ENCODE measurements around the gene XKR3.
"Not testable (repeated sequence)": the region's sequence is repeated elsewhere in the genome, so short reads cannot be mapped to it uniquely, and the experiment has no call there.

The XKR3 gene

DNA sequence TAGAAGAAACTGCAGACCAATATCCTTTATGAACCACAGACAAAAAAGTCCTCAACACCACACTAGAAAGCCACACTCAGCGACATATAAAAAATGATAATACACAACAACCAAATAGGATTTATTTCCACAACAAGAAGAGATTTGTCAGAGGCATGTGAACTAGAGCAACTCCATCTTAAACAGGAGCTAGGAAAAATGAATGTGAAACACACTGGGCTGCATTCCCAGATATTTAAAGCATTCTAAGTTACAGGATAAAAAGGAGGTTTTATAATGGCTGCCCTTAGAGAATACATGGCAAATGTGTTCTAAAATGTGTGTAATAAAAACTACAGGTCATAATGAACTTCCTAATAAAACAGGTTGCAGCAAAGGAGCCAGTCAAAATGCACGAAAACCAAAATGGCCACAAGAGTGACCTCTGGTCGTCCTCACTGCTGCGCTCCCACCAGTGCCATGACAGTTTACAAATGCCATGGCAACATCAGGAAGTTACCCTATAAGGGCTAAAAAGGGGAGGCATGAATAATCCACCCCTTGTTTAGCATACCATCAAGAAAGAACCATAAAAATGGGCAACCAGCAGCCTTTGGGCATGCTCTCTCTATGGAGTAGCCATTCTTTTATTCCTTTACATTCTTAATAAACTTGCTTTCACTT, 21.8 kb downstream of the XKR3 start:
- ATAC-seq = no peak

DNA sequence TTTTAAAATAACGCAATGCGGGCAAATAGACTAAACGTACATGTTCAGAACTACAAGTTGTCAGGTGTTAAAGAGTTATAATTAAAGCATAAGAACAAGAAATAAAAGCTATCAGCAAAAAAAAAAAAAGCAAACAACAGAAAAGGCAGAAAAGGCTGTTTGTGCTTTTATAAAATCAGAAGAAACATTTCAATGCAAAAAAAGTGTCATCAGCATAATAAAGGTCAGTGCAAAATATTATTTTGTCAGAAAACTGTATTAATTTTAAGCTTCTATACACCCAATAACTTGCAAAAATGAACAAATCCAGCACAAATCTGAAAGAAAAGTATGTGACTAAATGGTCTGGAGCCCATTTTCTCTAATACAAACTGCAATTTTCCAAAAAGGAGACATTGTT, 23.6 kb downstream of the XKR3 start:
- ATAC-seq = no peak

- no peak for ATAC-seq
Observed at GRCh38 chr22:16801088-16801487, 24.1 kb downstream of the XKR3 start.

- no peak for ATAC-seq
Observed at GRCh38 chr22:16800358-16800757, 24.9 kb downstream of the XKR3 start.

- not testable (repeated sequence) for ATAC-seq
Observed at GRCh38 chr22:16795504-16795903, 29.7 kb downstream of the XKR3 start.

DNA sequence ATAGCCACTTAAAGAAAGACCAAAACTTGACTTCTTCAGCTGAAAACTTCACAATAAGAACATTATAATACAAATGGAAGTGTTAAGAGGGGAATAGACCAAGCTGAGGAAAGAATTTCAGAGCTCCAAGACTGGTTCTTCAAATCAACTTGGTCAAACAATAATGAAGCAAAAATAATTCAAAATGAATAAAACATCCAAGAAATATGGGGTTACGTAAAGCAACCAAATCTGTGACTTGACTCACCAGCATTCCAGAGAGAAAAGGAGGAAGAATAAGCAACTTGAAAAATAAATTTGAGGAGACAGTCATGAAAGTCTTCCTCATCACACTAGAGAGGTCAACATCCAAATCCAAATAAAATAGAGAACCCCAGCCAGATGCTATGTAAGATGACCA, 31.4 kb downstream of the XKR3 start:
- no peak for ATAC-seq

DNA sequence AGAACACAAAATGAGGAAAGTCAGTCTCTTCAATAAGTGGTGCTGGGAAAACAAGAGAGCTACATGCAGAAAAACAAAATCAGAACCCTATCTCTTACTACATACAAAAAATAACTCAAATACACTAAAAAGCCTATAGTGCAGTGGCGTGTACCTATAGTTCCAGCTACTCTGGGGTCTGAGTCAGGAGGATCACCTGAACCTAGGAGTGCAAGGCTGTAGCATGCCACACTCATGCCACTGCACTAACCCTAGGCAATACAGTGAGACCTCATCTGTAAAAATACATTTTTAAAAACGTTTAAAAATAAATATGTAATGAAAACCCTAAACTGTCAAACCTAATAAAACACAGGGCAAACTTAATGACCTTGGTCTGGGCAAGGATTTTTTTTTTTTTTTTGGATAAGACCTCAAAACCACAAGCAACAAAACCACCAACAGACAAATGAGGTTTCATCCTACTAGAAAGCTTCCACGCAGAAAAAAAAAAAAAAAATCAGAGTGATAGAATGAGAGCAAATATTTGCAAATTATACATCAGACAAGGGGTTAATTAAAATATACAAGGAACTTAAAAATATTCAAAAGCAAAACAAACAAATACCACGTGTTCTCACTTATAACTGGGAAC, 35.2 kb downstream of the XKR3 start:
- ATAC-seq = no peak

DNA sequence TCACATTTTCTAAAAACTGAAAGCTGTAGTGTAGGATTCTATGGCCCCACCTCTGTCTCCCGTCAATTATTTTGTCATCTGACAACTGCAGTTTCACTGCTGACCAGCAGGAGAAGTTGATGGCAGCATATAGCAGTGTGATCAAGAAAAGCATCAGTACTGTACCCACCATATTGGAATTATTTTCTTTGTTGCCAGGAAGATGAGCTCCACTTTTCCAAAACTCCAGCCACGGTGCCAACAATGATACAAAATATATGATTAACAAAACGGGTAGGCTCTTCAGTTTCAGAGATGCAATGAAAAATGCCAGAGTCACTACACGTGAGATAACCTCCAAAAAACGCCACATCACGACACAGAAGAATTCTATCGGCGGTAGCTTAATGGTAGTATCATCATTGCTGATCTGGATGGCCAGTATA, 41.3 kb downstream of the XKR3 start:
- ATAC-seq = no peak

GRCh38 chr22:16783453-16783852, 41.8 kb downstream of the XKR3 start:
- ATAC-seq = no peak

DNA sequence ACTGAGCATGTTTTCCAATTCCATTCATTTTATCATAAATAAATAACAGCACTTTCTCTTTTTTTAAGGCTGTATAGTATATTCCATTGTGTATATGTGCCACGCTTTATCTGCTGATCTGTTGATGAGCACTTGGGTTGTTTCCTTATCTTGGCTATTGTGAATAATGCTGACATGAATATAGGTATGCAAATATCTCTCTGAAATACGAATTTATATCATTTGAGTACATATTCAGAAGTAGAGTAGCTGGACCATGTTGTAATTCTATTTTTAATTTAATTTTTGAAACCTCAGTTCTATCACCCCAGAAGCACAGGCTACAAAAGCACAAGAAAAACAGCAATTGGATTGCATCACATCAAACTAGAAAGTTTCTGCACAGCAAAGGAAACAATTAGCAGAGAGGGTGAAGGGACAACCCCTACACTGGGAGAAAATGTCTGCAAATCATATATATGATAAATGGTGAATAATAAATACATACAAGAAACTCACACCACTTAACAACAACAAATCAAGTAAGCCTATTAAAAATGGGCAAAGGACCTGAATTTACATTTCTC, 43.4 kb downstream of the XKR3 start:
- no peak for ATAC-seq

DNA sequence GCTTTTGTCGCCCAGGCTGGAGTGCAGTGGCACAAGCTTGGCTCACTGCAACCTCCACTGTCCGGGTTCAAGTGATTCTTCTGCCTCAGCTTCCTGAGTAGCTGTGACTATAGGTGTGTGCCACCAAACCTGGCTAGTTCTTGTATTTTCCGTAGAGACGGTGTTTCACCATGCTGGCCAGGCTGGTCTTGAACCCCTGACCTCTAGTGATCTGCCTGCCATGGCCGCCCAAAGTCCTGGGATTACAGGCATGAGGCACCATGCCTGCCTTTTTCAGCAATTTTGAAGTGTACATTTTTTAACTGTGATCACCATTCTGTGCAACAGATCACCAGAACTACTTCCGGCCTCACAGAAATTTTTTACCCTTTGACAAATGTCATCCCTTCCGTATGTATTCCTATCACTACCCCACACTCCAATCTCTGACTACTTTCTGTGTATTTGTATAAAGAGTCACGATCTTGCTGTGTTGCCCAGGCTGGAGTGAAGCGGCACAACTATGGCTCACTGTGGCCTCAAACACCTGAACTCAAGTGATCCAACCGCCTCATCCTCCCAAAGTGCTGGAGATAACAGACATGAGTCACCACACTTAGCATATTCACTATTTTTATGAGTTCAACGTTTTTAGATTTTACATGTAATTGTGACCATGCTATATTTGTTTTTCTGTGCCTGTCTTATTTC, 44.0 kb downstream of the XKR3 start:
- ATAC-seq = no peak

DNA sequence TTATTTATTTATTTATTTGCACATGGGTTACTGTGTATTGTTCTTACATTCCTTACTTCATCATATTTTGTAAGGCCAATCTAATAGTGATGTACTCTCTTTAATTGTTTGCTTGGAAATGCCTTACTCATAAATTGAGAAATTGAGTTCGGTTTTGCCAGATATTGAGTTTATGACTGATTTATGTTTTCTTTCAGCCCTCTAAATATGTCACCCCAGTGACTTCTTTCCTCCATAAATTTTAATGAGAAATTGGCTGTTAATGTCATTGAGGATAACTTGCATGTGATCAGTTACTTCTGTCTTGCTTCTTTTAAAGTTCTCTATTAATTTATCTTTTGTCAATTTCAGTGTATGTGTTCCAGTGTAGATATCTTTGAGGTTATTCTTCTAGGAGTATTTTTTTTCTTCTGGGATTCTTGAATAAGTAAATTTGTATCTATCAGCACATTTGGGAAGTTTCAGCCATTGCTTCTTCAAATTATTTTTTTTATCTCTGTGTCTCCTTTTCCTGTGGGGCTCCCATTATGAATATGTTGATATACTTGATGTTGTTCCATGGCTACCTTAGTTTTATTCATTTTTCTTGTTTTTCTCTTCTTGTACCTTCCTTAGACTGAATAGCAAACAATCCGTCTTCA, 47.8 kb downstream of the XKR3 start:
- no peak for ATAC-seq

GRCh38 chr22:16776080-16776479, 49.1 kb downstream of the XKR3 start:
- no peak for ATAC-seq

DNA sequence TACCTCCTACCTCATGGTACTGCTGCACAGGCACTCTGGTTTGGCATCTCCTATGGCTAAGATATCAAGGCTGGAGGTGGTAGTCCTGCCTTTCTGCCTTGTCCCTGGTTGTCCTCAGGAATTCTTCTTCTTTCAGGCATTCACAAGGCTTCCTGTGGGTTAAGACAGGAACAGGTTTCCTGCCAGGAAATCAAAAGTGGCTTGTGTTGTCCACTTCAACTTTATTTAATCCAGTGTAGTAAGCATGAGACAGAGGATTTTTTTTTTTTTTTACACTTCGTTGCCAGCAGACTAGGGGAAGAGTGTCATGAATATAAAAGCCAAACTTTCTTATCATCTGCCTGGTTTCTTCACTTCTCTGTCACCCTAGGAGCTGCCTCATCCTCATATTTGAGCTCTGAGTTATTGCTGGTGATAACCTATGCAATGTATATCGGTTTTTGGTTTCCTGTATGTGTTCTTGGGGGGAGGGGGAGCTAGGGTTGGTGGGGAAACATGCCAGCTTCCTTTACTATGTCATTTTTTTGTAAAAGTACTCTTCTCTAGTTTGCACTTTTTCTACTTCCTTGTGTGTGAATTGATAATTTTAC, 50.2 kb downstream of the XKR3 start:
- ATAC-seq = no peak

DNA sequence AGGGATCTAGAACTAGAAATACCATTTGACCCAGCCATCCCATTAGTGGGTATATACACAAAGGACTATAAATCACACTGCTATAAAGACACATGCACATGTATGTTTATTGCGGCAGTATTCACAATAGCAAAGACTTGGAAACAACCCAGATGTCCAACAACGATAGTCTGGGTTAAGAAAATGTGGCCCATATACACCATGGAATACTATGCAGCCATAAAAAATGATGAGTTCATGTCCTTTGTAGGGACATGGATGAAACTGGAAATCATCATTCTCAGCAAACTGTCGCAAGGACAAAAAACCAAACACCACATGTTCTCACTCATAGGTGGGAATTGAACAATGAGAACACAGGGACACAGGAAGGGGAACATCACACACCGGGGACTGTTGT, 53.6 kb downstream of the XKR3 start:
- not testable (repeated sequence) for ATAC-seq

- ATAC-seq = not testable (repeated sequence)
Observed at GRCh38 chr22:16767927-16768326, 57.3 kb downstream of the XKR3 start.

GRCh38 chr22:16762224-16762623, 63.0 kb downstream of the XKR3 start:
- ATAC-seq = not testable (repeated sequence)

DNA sequence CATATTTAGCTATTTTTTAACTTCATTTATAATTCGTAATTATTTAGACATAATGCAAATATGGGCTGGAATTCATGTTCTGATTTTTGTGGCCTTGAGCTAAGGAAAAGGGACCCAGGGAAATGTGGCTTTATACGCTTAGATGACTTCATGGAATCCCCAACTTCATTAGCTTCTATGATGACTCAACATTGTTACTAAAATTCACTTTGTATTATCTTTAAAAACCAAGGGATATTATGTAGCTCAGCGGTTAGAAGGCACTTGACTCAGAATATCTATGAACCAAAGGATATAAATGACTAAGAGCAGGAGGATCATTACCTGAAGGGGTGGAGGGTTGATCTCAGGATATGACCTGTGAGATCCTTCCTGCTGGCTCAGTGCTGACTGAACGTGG, 64.8 kb downstream of the XKR3 start:
- not testable (repeated sequence) for ATAC-seq

DNA sequence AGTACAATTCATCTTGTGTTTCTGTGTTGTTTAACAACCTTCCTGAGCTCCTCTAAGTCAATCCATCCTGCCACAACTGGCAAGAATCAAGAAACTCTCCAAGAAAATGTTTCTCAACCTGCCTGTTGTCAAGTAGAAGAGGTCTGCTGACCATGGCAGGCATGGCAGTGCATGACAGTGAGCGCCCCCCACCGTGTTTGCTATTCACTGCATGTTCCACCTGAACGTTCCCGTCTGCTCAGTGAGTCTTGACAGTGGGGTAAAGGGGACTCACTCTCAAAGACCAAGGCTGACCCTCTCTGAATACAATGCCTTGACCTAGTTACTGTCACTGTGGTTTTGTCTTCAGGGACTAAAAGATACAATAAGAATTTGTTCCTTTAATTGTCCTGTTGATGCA, 75.9 kb downstream of the XKR3 start:
- not testable (repeated sequence) for ATAC-seq

GRCh38 chr22:16748160-16748929, 76.9 kb downstream of the XKR3 start:
- ATAC-seq = not testable (repeated sequence)

DNA sequence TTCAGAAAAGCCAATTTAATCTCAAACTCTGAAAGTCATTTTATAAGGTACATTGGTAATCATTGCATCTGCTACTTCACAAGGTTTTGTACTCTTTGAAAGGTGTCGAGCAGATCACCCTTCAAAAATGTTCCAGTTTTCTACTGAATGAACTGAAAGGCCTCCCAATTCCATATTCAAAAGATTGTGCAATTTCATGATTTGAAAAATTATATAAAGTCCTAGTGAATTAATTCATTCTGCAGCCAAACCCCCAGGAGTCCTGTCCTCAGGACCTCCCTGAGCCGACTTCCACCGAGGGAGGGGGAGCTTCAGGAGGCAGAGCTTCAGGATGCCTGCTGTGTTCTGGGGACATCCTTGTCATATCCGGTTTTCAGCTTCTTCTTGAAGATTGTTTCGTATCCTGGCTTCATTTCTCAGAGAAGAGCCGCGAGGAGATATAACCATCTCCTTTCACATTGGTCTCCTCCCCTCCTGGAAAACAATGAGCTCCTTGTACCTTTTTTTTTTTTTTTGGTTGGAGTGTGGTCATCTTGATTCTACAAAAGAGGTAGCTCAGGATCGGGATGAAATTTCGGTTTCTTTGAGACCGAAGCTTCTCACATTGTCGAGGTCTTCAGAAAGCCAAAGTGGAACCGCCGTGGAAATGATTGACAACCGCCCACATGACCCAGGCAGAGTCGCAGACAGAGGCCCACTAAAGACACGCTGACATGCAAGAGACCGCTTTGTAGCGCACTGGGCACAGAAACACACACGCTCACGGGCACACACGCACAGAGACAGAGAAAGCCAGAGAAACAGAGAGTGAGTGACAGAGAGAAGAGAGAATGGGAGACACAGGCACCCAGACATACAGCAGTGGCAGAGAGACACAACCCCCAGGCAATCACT, 77.7 kb downstream of the XKR3 start:
- ATAC-seq = not testable (repeated sequence)
